Stimulated activated naive CD8-positive, alpha-beta T cell treated with anti-CD3 and anti-CD28 coated beads, Interleukin-15, Interleukin-2, amounts not matched to agents 100 ng/mL and 50 ng/mL, for 24 hours (primary cell): ENCODE measurements around the gene CPNE8.

Experiments used
- H3K27ac Mint-ChIP-seq: one replicate; pipeline ENCODE4 v1.8.0; 2021; ENCODE audit warnings: mild to moderate bottlenecking, mixed read lengths
- H3K27me3 Mint-ChIP-seq: one replicate; pipeline ENCODE4 v1.8.0; 2021; ENCODE audit warnings: mixed read lengths
- H3K36me3 Mint-ChIP-seq: one replicate; pipeline ENCODE4 v1.8.0; 2021; ENCODE audit warnings: low read depth, mixed read lengths
- H3K4me1 Mint-ChIP-seq: one replicate; pipeline ENCODE4 v1.8.0; 2021; ENCODE audit warnings: low read depth, mixed read lengths
- H3K4me3 Mint-ChIP-seq: one replicate; pipeline ENCODE4 v1.8.0; 2021; ENCODE audit warnings: mild to moderate bottlenecking, mixed read lengths
- H3K9me3 Mint-ChIP-seq: one replicate; pipeline ENCODE4 v1.8.0; 2021; ENCODE audit warnings: mixed read lengths

CPNE8 gene

DNA sequence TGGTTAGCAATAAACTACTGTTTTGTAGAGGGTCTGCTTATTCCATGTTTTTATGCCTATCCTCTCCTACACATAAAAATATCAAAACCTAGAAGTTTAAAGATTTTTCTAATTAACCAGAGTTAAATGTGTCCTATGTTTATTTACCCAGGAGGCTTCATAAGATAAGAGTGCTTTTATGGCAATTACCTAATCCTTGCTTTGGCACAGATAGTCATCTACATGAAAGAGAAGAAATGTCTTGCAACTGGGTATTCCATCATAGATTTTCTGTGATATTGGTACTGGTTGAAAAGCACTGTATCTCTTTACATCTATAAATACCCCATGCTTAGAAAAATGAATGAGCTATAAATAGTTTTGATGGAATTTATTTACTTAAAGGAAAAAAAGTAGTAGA lies 277.1 kb downstream of the CPNE8 start:
- no peaks in the 10 kb centered on the region for H3K4me1 Mint-ChIP-seq
- H3K27me3 Mint-ChIP-seq, result no peaks in the 10 kb centered on the region
- no peaks in the 10 kb centered on the region for H3K36me3 Mint-ChIP-seq
- no peak overlapping the region for H3K27ac Mint-ChIP-seq
- no peak overlapping the region for H3K4me3 Mint-ChIP-seq
- peaks cover 12% of the 10 kb centered on the region for H3K9me3 Mint-ChIP-seq

DNA sequence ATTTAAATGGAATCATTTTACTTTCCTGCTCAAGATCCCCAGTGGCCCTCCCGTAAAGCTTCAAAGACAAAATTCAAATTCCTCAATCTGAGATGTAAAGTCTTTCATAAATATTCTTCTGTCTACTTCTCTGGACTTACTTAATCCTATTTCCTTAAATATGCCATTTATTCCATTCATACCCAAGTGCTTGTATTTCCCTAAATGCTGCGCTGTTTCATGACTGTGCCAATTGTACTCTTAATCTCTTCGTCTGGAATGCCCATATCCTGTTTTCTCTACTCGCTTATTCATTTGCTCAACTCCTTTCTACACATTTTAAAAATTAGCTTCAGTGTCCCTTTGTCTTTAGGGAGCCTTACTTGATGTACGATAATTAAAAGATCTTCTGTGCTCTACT lies 280.1 kb downstream of the CPNE8 start:
- Mint-ChIP-seq H3K4me3 (no peak overlapping the region), H3K27ac (no peak overlapping the region), H3K9me3 (peaks cover 12% of the 10 kb centered on the region), H3K36me3 (no peaks in the 10 kb centered on the region), H3K4me1 (no peaks in the 10 kb centered on the region), H3K27me3 (no peaks in the 10 kb centered on the region)

DNA sequence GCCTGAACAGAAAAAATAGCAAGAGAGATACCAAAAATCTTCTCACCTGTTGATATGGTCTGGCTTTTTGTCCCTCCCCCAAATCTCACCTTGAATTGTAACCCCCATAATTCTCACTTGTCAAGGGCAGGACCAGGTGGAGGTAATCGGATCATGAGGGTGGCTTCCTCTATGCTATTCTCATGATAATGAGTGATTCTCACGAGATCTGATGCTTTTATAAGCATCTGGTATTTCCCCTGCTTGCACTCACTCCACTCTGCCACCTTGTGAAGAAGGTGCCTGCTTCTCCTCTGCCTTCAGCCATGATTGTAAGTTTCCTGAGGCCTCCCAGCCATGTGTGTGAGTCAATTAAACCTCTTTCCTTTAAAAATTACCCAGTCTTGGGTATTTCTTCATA lies 291.2 kb downstream of the CPNE8 start:
- Mint-ChIP-seq H3K27ac (no peak overlapping the region), H3K9me3 (peaks cover 7% of the 10 kb centered on the region), H3K4me3 (no peak overlapping the region), H3K27me3 (no peaks in the 10 kb centered on the region), H3K4me1 (no peaks in the 10 kb centered on the region), H3K36me3 (no peaks in the 10 kb centered on the region)

DNA sequence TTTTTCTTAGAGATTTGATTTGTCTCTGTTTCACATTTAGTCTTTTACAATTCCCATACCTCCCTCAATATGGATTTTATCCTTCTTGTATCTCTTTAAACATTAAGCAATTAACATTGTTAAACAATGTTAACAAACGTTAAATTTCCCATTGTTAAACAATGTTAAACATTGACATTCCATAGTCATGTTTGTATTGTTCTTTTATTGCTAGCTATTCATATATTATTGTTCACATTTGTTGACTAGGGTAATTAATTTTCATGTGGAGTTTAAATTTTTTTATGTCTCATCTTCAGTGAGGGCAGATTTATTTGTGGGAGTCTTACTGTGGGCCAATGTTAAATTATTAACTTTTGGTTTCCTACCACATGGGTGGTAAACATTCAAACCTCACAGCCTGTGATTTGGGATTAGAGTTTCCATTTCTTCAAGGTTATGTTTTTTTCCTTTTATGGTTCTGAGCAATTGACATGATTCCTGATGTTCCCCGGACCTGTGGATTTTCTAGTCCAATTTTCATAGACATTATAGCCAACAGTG lies 294.5 kb downstream of the CPNE8 start:
- H3K27me3 Mint-ChIP-seq, result no peaks in the 10 kb centered on the region
- H3K27ac Mint-ChIP-seq, result no peak overlapping the region
- no peaks in the 10 kb centered on the region for H3K4me1 Mint-ChIP-seq
- peaks cover 13% of the 10 kb centered on the region for H3K9me3 Mint-ChIP-seq
- no peak overlapping the region for H3K4me3 Mint-ChIP-seq
- no peaks in the 10 kb centered on the region for H3K36me3 Mint-ChIP-seq

DNA sequence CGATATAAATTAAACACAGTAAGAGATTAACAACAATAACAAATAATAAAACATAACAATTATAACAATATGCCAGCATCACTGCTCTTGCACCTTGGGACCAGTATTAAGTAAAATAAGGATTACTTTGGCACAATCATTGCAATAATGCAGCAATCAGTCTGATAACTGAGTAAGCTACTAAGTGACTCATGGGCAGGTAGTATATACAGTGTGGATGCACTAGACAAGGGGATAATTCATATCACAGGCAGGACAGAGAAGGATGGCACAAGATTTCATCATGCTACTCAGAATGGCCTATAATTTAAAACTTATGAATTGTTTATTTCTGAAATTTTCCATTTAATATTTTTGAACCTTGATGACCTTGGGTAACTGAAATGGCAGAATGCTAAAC lies 298.1 kb downstream of the CPNE8 start:
- H3K9me3 Mint-ChIP-seq, result peaks cover 13% of the 10 kb centered on the region

More for the DNA sequence above, 298.1 kb downstream of the CPNE8 start:
- H3K4me3 Mint-ChIP-seq, result no peak overlapping the region
- H3K27me3 Mint-ChIP-seq, result no peaks in the 10 kb centered on the region
- H3K27ac Mint-ChIP-seq, result no peak overlapping the region
- no peaks in the 10 kb centered on the region for H3K4me1 Mint-ChIP-seq
- no peaks in the 10 kb centered on the region for H3K36me3 Mint-ChIP-seq
